CD4-positive, alpha-beta T cell treated with Interleukin-10 for 1 hour (primary cell): ENCODE measurements around the gene CCDC191.

ENCODE experiments used
- DNase-seq: peaks from one replicate; pipeline ENCODE4 v3.0.0-alpha.2; 2020

CCDC191 gene

GRCh38 chr3:114052216-114052615 lies 4.1 kb downstream of the CCDC191 start:
- no peak for DNase-seq

DNA sequence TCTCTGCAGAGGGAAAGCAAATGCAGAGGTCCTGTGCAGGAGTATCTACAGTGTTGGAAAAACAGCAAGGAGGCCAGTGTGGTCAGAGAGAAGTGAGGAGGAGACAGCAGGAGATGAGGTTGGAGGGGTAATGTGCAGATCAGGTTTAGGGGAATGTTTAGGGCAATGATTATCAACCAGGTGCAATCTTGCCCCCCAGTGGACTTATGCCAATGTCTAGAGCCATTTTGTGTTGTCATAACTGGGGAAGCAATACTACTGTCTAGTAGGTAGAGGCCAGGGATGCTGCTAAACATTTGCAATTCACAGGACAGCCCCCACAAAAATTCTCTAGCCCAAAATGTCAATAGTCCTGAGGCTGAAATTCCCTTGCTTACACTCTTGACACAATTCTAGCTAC lies 13.1 kb downstream of the CCDC191 start:
- DNase-seq: no peak

- DNase-seq: no peak
These were observed 20.4 kb downstream of the CCDC191 start for GRCh38 chr3:114035896-114036295.

DNA sequence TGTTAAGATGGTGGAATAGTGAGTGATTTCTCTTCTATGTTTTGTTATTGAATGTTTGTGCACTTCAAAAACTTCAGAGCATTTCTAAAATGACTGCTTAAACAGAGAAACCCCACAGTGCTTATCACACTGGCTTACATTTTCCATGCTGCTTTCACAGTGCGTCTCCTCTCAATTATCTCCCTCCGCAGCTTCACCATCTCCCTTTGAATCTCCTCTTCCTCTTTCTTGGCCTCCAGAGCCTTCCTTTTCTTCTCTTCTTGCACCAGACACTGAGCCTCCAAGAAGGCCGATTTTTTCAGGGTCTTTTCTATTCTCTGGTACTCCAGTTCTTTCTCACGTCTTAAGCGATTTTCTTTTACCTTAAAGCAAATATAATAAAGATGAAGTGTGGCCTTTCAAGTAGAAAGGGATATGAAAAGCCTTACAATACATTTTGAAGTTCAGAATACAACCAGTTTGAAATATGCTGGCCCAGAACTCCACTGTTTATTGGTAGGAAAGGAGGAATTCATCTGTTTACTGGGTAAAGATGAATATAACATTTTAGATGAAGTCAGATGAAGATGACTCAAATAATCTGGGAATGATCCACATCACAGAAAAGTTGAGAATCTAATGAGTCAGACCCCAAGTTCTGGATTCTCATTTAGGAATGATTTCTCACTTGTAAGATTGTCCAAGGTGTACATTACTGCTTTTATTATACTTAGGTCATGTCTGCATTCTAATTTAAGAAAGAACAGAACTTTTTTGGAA lies 21.4 kb downstream of the CCDC191 start:
- DNase-seq: no peak

- DNase-seq: no peak
These were observed 22.1 kb downstream of the CCDC191 start for GRCh38 chr3:114034211-114034610.

- DNase-seq: no peak
These were observed 22.6 kb downstream of the CCDC191 start for GRCh38 chr3:114033721-114034120.

GRCh38 chr3:114026331-114026730 lies 30.0 kb downstream of the CCDC191 start:
- DNase-seq: no peak

GRCh38 chr3:114025451-114025850 lies 30.9 kb downstream of the CCDC191 start:
- DNase-seq: no peak

DNA sequence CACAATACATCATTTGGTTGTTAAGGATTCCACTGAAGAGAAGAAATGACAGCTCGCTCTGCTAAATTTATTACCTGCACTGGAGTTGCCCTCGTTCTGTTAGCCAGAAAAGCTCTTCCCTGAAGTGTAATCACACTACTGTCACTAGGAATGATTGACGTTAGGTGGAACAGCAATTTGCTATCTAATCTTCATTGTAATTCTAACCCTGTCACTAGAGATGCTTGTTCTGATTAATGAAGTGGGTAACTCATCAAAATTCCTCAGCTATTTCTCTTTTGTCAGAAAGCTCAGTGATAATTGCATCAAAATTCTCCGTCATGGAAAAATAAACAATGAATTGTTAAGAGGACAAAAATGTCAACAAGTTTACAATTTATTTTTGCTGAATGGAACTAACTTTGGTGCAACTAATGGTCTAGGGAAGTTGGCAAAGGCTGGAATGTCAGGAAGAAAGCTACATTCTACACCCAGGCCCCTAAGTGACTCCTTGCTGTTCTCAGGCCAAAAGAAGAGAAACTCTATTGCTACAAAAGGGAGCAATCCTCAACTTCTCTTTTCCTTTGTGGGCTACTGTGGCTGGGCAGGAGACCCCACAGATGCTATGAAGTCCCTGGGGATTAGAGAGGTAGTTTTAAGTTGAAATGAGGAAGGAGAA lies 34.1 kb downstream of the CCDC191 start:
- no peak for DNase-seq

DNA sequence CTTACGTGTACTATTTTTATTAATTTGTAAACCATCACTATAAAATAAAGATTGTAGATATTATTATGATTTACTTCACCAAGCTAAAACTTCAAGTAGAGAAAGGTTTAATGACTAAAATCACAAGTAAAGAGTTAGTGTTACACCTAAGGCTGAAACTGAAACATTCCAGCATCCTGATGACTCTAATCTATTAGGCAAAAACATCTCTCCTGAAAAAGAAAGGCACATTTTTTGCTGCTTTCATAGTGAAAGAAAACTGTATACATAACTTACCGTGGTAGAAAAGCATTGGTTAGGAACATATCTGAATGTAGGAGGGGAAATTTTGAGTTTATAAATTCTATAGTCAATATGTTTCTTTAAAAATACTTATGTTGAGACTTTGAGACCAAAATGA lies 35.4 kb downstream of the CCDC191 start:
- DNase-seq: no peak

- no peak for DNase-seq
These were observed 36.8 kb downstream of the CCDC191 start for GRCh38 chr3:114019486-114019885.

DNA sequence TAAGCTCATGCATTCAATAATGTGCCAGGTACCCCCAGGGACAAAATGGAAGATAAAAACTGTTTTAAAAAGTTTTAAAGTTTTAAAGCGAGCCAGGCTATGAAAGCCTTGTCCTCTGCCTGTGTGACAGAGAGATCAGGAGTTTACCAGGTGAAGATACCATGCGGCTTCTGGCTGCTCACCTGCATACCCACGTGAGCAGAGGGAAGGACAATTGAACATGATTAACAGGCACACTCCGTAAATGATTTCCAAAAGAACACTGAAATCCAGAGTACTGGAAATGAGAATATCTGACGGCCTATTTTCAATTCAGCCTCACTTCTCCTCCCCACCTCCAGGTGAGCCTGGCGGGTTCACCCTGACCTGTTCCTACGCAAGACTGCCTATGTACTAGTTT lies 42.1 kb downstream of the CCDC191 start:
- DNase-seq: no peak

GRCh38 chr3:114011059-114011797 lies 45.1 kb downstream of the CCDC191 start:
- no peak for DNase-seq

DNA sequence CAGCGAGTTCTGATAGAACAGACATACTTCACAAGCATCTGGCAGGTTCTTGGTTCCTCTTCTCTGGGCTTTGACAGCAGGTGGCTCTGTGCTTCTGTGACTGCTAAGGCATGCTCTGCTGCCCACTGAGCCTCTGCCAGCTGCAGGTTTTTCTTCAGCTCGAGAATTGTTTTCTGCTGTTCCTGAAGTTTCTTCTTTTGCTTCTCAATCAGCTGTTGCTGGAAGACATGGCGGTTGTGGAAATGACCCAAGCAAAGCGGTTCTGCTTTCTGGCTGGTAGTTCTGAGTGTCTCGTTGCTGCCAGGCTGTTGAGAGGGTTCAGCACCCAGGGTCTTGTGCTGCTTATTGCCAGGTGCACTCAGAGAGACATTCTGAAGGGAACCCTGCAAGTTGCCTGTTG lies 50.8 kb downstream of the CCDC191 start:
- no peak for DNase-seq

- DNase-seq: peak; percentile 16
These were observed 70.8 kb downstream of the CCDC191 start for GRCh38 chr3:113985541-113985940.

DNA sequence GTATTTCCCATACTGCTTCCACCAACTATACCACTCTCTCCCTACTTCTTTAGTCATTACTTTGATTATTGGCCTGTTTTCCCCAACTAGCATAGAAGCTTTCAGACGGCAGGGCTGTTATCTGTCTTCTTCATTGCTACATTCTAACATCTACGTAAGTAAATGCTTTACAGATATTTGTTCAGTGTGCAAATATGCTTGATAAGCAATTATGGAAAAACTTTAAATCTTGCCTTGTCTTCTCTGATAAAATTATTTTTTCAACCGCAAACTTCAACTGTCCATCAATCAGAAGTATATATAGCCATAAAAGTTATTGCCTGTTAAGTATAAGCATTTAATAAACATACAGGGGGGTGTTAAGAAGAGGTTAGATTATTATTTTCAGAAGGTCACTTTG lies 72.8 kb downstream of the CCDC191 start:
- DNase-seq: no peak

DNA sequence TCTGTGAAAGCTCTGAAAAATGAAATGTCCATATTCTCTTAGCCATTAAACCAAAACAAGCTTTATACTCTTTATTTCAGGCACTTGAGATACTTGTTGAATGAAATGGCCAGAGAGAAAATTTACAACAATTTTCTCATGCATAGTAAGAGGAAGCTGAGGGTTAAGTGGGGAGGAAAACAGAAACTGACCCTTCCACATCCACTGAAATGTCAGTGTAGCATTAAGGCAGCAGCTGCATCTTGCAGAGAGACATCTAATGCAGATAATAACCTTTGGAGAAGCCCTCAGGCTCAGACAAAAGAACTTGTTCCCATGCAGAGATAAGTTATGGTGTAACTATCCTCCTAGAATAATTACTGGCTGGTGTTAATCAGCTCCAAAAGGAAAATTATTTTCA lies 74.5 kb downstream of the CCDC191 start:
- DNase-seq: no peak

DNA sequence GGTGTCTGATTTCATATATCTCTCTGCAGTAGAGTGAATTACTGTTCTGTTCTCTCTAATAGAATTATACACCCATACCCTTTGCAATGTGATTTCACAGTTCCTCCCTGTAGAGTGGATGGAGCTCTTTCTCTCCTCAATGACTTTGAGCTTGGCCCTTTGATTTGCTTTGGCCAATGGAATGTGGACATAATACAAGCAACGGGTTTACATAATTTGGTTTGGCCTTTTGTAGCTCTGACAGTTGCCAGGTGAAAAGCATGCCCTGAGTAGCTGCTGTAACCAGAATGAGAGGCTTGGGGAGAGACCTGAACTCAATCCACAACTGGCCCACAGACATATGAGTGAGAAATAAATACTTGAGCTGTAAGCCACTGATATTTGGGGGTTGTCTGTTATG lies 76.4 kb downstream of the CCDC191 start:
- DNase-seq: no peak

GRCh38 chr3:113977822-113978221 lies 78.5 kb downstream of the CCDC191 start:
- no peak for DNase-seq

GRCh38 chr3:113968986-113969385 lies 87.3 kb downstream of the CCDC191 start:
- no peak for DNase-seq

GRCh38 chr3:113966172-113966571 lies 90.2 kb downstream of the CCDC191 start:
- no peak for DNase-seq

DNA sequence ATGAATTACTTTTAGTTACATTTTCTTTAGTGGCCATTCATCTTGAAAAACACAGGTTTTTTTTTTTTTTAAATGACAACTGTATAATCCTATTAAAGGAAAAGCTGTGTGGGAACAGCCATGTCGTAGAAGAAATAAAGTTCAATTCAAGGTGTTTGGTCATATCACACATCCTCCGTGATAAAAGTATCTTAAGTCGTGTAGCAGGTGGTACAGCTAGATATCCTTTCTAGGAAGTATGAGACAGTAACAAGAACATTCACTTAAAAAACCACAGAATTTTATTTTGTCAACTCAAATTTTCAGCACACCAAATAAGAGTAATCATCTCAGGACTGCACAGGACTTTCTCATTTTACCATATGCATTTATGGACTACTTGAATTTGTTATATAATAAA lies 92.4 kb downstream of the CCDC191 start:
- DNase-seq: no peak

- no peak for DNase-seq
These were observed 102.1 kb downstream of the CCDC191 start for GRCh38 chr3:113954091-113954685.

DNA sequence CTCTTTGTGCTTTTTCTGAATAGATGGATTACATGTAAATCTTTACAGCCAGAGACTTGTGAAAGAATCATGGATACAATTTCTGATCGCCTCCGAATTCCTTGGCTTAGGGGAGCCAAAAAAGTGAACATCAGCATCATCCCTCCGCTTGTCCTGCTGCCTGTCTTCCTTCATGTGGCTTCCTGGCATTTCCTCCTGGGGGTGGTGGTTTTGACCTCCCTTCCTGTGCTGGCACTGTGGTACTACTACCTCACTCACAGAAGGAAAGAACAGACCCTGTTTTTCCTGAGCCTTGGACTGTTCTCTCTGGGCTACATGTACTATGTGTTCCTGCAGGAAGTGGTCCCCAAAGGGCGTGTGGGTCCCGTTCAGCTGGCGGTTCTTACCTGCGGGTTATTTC lies 102.6 kb downstream of the CCDC191 start:
- no peak for DNase-seq
